HK-2 (cell line): ENCODE data around the gene SKOR2.
A peak's percentile ranks its signal among the peaks of the same experiment; 100 is the strongest.
"Not testable (repeated sequence)": the region's sequence is repeated elsewhere in the genome, so short reads cannot be mapped to it uniquely, and the experiment has no call there.

Source experiments
- DNase-seq: peaks from one replicate; pipeline ENCODE4 v3.0.0-alpha.2; 2018; ENCODE audit not compliant: unreplicated experiment

The SKOR2 gene

GRCh38 chr18:47254341-47254939, 3.0 kb upstream of the SKOR2 start:
- peak; percentile 24 for DNase-seq

- DNase-seq, result no peak
Observed at GRCh38 chr18:47253101-47253654, 1.7 kb upstream of the SKOR2 start.

- DNase-seq, result no peak
Observed at GRCh38 chr18:47250391-47251046, 941 bp downstream of the SKOR2 start.

- no peak for DNase-seq
Observed at GRCh38 chr18:47249314-47249981, 2.0 kb downstream of the SKOR2 start.

GRCh38 chr18:47248604-47249313, 2.7 kb downstream of the SKOR2 start:
- DNase-seq, result no peak

GRCh38 chr18:47248115-47248603, 3.3 kb downstream of the SKOR2 start:
- DNase-seq, result no peak

- no peak for DNase-seq
Observed at GRCh38 chr18:47247416-47248114, 3.9 kb downstream of the SKOR2 start.

- DNase-seq, result no peak
Observed at GRCh38 chr18:47247036-47247415, 4.4 kb downstream of the SKOR2 start.

- DNase-seq, result no peak
Observed at GRCh38 chr18:47246027-47246971, 5.2 kb downstream of the SKOR2 start.

GRCh38 chr18:47244086-47244485, 7.4 kb downstream of the SKOR2 start:
- DNase-seq, result no peak

- no peak for DNase-seq
Observed at GRCh38 chr18:47235096-47235495, 16.4 kb downstream of the SKOR2 start.

- DNase-seq, result no peak
Observed at GRCh38 chr18:47226660-47227059, 24.8 kb downstream of the SKOR2 start.

- DNase-seq, result no peak
Observed at GRCh38 chr18:47215554-47216138, 35.8 kb downstream of the SKOR2 start.

GRCh38 chr18:47209171-47209570, 42.3 kb downstream of the SKOR2 start:
- no peak for DNase-seq

- no peak for DNase-seq
Observed at GRCh38 chr18:47206945-47207637, 44.4 kb downstream of the SKOR2 start.

- peak; percentile 14 for DNase-seq
Observed at GRCh38 chr18:47204908-47205522, 46.4 kb downstream of the SKOR2 start.

- DNase-seq, result no peak
Observed at GRCh38 chr18:47203626-47204464, 47.6 kb downstream of the SKOR2 start.

- DNase-seq, result not testable (repeated sequence)
Observed at GRCh38 chr18:47195961-47196360, 55.5 kb downstream of the SKOR2 start.
